HepG2 (cell line): ENCODE results near the gene SLC45A1.

ENCODE experiments used
- ATF3 ChIP-seq: sonication (generic); formaldehyde crosslinking; IDR thresholded peaks from 2 replicates; pipeline ENCODE4 v1.4.0; 2020; ENCODE audit warnings: missing genetic modification reagents
- CREM ChIP-seq, 2 experiments: sonication (generic) in 1 of 2; formaldehyde crosslinking in 1 of 2; IDR thresholded peaks; 2 replicates each; pipeline versions ENCODE4 v1.4.0 to v1.6.1; 2016 to 2020; ENCODE audit warnings: antibody characterized with exemption in 1 of 2, mild to moderate bottlenecking in 1 of 2, missing genetic modification reagents in 1 of 2
- CTCF ChIP-seq: sonication (generic); formaldehyde crosslinking; IDR thresholded peaks from 2 replicates; pipeline ENCODE4 v1.5.0; 2020; ENCODE audit warnings: mild to moderate bottlenecking, missing genetic modification reagents, moderate library complexity
- TEF ChIP-seq: sonication (generic); formaldehyde crosslinking; IDR thresholded peaks from 2 replicates; pipeline ENCODE4 v1.5.0; 2020; ENCODE audit warnings: missing genetic modification reagents
- ZNF512 ChIP-seq: sonication (generic); formaldehyde crosslinking; IDR thresholded peaks from 2 replicates; pipeline ENCODE4 v1.4.0; 2020; ENCODE audit warnings: mild to moderate bottlenecking, missing genetic modification reagents
- ZNF646 ChIP-seq: sonication (generic); formaldehyde crosslinking; IDR thresholded peaks from 2 replicates; pipeline ENCODE4 v1.9.0; 2021; ENCODE audit warnings: mild to moderate bottlenecking, missing genetic modification reagents
- ZNF720 ChIP-seq: sonication (generic); formaldehyde crosslinking; IDR thresholded peaks from 2 replicates; pipeline ENCODE4 v1.4.0; 2020; ENCODE audit warnings: missing genetic modification reagents

- TF ChIP-seq CTCF, result no peak
- TF ChIP-seq ZNF512 (CRISPR knock-in tag), result no peak
- no peak for TF ChIP-seq ATF3
- TF ChIP-seq ZNF646 (CRISPR knock-in tag), result no peak
- no peak for TF ChIP-seq TEF
- no peak for TF ChIP-seq ZNF720 (CRISPR knock-in tag)
- no peak for TF ChIP-seq CREM (IDR thresholded peaks at IDR 0.05)
- TF ChIP-seq CREM (CRISPR knock-in tag; IDR thresholded peaks at IDR 0.05), result no peak
Measured at GRCh38 chr1:8328271-8328670, 10.4 kb downstream of the SLC45A1 start.
